RWPE2 (cell line): ENCODE data around the gene C16orf89.

ENCODE experiments used
- ATAC-seq: fragments of 200-7000 bp; cut with Tn5 transposase; 3 replicates; pipeline ENCODE4 v1.9.1; 2021; ENCODE audit warnings: low read depth
- DNase-seq: peaks from one replicate; pipeline ENCODE4 v3.0.0-alpha.2; 2020; ENCODE audit warnings: low spot score
- H3K27ac ChIP-seq: fragments of 450-650 bp; 2 replicates; pipeline ENCODE4 v1.5.1; 2017; ENCODE audit warnings: mild to moderate bottlenecking; ENCODE audit not compliant: poor library complexity, severe bottlenecking
- H3K27me3 ChIP-seq: fragments of 250-450 bp; sonication (Bioruptor Pico); 2 replicates; pipeline ENCODE4 v1.5.1; 2021; ENCODE audit warnings: mild to moderate bottlenecking, moderate library complexity; ENCODE audit not compliant: insufficient read depth, poor library complexity, severe bottlenecking
- H3K36me3 ChIP-seq: fragments of 250-450 bp; sonication (Bioruptor Pico); 2 replicates; pipeline ENCODE4 v1.5.1; 2020; ENCODE audit warnings: low read depth, mild to moderate bottlenecking, moderate library complexity
- H3K4me1 ChIP-seq: fragments of 250-450 bp; sonication (Bioruptor Pico); 2 replicates; pipeline ENCODE4 v1.5.1; 2021; ENCODE audit warnings: mild to moderate bottlenecking, moderate library complexity; ENCODE audit not compliant: insufficient read depth, poor library complexity, severe bottlenecking
- H3K4me3 ChIP-seq: fragments of 250-450 bp; sonication (Bioruptor Pico); 2 replicates; pipeline ENCODE4 v1.5.1; 2021; ENCODE audit warnings: mild to moderate bottlenecking, moderate library complexity; ENCODE audit not compliant: severe bottlenecking
- H3K9me3 ChIP-seq: fragments of 250-450 bp; sonication (Bioruptor Pico); 2 replicates; pipeline ENCODE4 v1.5.1; 2021; ENCODE audit warnings: mild to moderate bottlenecking, moderate library complexity; ENCODE audit not compliant: severe bottlenecking
- CTCF ChIP-seq: fragments of 450-650 bp; IDR thresholded peaks from one replicate; pipeline ENCODE4 v1.5.1; 2017; ENCODE audit warnings: mild to moderate bottlenecking, moderate library complexity; ENCODE audit not compliant: poor library complexity, severe bottlenecking

The C16orf89 gene

GRCh38 chr16:5018793-5019192, 47.0 kb downstream of the C16orf89 start:
- no peak for TF ChIP-seq CTCF
- Histone ChIP-seq H3K27ac (no peak overlapping the region), H3K9me3 (no peaks in the 10 kb centered on the region), H3K36me3 (no peaks in the 10 kb centered on the region), H3K27me3 (no peaks in the 10 kb centered on the region), H3K4me1 (no peaks in the 10 kb centered on the region), H3K4me3 (no peak overlapping the region)
- no peak for DNase-seq
- ATAC-seq: no peak

GRCh38 chr16:5017678-5017969, 48.1 kb downstream of the C16orf89 start:
- no peak for DNase-seq
- TF ChIP-seq CTCF: no peak
- Histone ChIP-seq H3K9me3 (no peaks in the 10 kb centered on the region), H3K27me3 (no peaks in the 10 kb centered on the region), H3K27ac (no peak overlapping the region), H3K4me1 (no peaks in the 10 kb centered on the region), H3K36me3 (no peaks in the 10 kb centered on the region), H3K4me3 (no peak overlapping the region)
- ATAC-seq: no peak

- Histone ChIP-seq H3K4me1 (no peaks in the 10 kb centered on the region), H3K27ac (no peak overlapping the region), H3K36me3 (no peaks in the 10 kb centered on the region), H3K4me3 (no peak overlapping the region), H3K9me3 (no peaks in the 10 kb centered on the region), H3K27me3 (no peaks in the 10 kb centered on the region)
- TF ChIP-seq CTCF: no peak
- no peak for ATAC-seq
- DNase-seq: no peak
Observed at GRCh38 chr16:5016967-5017677, 48.6 kb downstream of the C16orf89 start.

DNA sequence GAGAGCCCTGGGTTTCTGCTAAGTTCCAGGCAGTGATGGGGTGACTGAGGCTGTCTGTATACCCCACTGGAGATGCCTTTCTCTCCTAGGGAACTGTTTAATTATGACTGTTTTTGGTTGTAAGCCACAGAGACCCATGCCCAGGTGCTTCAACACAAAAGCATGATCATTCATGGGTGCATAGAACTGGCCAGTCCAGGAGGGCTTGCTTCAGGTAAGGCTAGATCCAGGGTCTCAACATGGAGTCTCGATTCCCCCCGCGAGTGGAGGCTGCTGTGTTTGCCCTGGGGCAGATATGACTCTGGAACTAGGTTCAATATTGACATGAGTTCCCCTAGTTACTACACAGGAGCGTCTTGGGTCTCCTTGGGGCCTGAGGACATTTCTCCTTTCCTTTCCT, 49.9 kb downstream of the C16orf89 start:
- DNase-seq (no peak), ATAC-seq (no peak)
- TF ChIP-seq CTCF: no peak
- Histone ChIP-seq H3K36me3 (no peaks in the 10 kb centered on the region), H3K27ac (no peak overlapping the region), H3K4me3 (no peak overlapping the region), H3K27me3 (no peaks in the 10 kb centered on the region), H3K9me3 (no peaks in the 10 kb centered on the region), H3K4me1 (no peaks in the 10 kb centered on the region)

DNA sequence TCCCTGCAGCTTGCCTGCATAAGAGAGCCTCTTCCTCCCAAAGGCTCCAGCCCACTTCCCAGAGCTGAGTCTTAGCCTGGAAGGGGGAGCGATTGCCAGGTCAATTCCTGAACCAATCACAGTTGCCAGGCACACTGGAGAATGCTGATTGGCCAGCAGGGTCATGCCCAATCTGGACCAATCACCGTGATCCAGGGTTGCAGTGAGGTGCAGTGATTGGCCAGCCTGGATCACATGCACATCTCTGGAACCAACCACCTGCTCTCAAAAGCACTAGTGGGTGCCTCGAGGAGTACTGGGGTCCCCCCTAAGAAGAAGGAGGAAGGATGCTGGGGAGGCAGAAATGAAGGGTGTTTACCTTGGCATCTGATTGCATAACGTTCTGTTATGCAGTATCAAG, 50.4 kb downstream of the C16orf89 start:
- no peak for ATAC-seq
- TF ChIP-seq CTCF: no peak

More for the DNA sequence above, 50.4 kb downstream of the C16orf89 start:
- DNase-seq: no peak
- Histone ChIP-seq H3K4me1 (no peaks in the 10 kb centered on the region), H3K36me3 (no peaks in the 10 kb centered on the region), H3K27me3 (no peaks in the 10 kb centered on the region), H3K9me3 (no peaks in the 10 kb centered on the region), H3K27ac (no peak overlapping the region), H3K4me3 (no peak overlapping the region)
